IPS DF 6.9 (cell line): Measurements from ENCODE around the gene ACSBG1.

Source experiments
- DNase-seq: peaks from one replicate; pipeline ENCODE4 v3.0.0-alpha.2; 2013; ENCODE audit warnings: low read depth, low spot score
- H3K27ac ChIP-seq: one replicate; pipeline ENCODE4 v1.5.1; 2013; ENCODE audit warnings: low read length, control low read depth
- H3K27me3 ChIP-seq: 2 replicates; pipeline ENCODE4 v1.6.1; 2013; ENCODE audit warnings: mild to moderate bottlenecking, low read length; ENCODE audit not compliant: control insufficient read depth, insufficient read depth
- H3K36me3 ChIP-seq: 2 replicates; pipeline ENCODE4 v1.6.1; 2013; ENCODE audit warnings: low read length; ENCODE audit not compliant: control insufficient read depth, insufficient read depth
- H3K4me1 ChIP-seq: 2 replicates; pipeline ENCODE4 v1.6.1; 2013; ENCODE audit warnings: low read length; ENCODE audit not compliant: control insufficient read depth, insufficient read depth
- H3K4me3 ChIP-seq: 2 replicates; pipeline ENCODE4 v1.5.1; 2013; ENCODE audit warnings: mild to moderate bottlenecking, low read length
- H3K9me3 ChIP-seq: 2 replicates; pipeline ENCODE4 v1.6.1; 2013; ENCODE audit warnings: low read length, inconsistent platforms; ENCODE audit not compliant: control insufficient read depth, insufficient read depth
- WGBS: extraction: QIAGEN DNeasy Blood & Tissue Kit; methylation state at CpG from one replicate; pipeline ENCODE4 v1.1.7; 2013; ENCODE audit warnings: mixed read lengths, missing lambda C conversion rate; ENCODE audit not compliant: insufficient read length, insufficient coverage; 5-methylcytosine and 5-hydroxymethylcytosine counted together

The ACSBG1 gene

DNA sequence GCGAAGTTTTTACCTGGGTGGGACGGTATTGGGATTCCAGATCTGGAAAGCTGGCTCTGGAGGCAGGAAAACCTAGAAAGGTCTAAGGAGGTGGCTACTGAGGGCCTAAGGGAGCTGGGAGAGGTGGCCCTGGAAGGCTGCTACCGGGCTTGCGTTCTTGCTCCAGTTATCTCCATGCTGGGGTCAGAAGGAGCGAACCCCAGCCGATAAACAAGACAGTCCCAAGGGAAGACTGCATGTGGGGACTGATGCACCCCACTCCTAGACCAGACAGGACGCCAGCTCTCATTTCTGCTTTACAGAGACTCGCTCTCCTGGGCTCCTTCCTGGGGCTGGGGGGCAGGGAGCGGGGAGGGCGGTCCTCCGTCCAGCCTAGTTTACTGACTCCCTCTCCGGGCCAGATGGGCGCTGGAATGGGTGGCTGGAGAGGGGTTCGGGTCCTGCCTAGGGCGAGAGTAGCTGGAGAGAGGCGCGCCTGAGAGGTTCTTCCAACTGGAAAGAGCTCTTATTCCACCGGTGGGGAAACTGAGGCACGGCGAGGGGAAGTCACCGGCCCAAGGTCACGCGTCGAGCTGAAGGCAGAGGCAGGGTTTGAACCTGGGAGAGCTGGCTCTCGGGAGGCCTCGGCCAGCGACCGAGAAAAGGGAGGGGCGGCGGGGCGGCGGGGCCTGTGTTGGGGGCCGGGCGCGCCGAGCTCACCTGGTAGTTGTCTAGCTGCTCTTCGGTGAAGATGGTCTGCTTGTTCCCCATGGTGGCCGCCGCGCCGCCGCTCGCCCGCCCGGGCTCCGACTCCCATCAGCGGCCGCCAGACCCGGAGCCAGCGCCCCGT lies 103.7 kb downstream of the ACSBG1 start:
- WGBS = no CpG with 5 or more reads among the region's 51 CpGs
- DNase-seq = no peak
- Histone ChIP-seq H3K4me3 (peak overlapping the region; percentile 67; the same call in 1 of the 2 replicates), H3K36me3 (no peaks in the 10 kb centered on the region), H3K27ac (no peak overlapping the region), H3K4me1 (peaks cover 9% of the 10 kb centered on the region), H3K9me3 (no peaks in the 10 kb centered on the region), H3K27me3 (no peaks in the 10 kb centered on the region)

DNA sequence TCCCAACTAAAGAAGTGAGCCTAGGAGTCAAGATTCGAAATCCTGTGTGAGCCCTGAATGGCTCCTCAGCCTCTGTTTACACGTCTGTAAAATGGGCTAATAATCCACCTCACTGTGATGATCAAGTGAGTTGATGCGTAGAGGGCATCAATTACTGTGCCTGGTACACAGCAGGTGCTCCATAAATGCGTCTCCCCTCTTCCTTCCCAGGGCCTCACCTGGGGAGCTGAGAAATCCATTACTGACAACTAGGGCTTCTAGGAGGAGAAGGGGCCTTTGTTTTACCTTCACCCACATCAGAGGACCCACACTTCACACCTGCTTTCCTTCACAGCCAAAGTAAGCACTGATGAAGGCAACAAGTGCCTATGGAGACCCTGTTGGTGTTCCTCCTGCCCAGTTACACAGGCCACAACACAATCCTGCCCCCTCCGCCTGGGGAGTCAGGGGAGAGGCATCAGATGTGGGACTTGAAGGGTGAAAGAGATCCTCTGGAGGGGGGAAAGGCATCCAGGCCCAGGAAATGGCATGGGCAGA lies 104.5 kb downstream of the ACSBG1 start:
- no peak for DNase-seq
- no peaks in the 10 kb centered on the region for H3K27me3 ChIP-seq
- no peak overlapping the region for H3K4me3 ChIP-seq
- H3K9me3 ChIP-seq = no peaks in the 10 kb centered on the region
- H3K4me1 ChIP-seq = peaks cover 9% of the 10 kb centered on the region
- WGBS = no CpG with 5 or more reads among the region's 5 CpGs
- no peaks in the 10 kb centered on the region for H3K36me3 ChIP-seq
- H3K27ac ChIP-seq = no peak overlapping the region

GRCh38 chr15:78129077-78129750 lies 105.2 kb downstream of the ACSBG1 start:
- no peaks in the 10 kb centered on the region for H3K27me3 ChIP-seq
- no peaks in the 10 kb centered on the region for H3K9me3 ChIP-seq
- H3K4me3 ChIP-seq = no peak overlapping the region
- DNase-seq = no peak
- no peak overlapping the region for H3K27ac ChIP-seq
- no peaks in the 10 kb centered on the region for H3K36me3 ChIP-seq
- no CpG with 5 or more reads among the region's 8 CpGs for WGBS
- peaks cover 9% of the 10 kb centered on the region for H3K4me1 ChIP-seq

- no CpG with 5 or more reads among the region's 2 CpGs for WGBS
- DNase-seq = no peak
- H3K4me3 ChIP-seq = no peak overlapping the region
- no peak overlapping the region for H3K27ac ChIP-seq
- H3K27me3 ChIP-seq = no peaks in the 10 kb centered on the region
- no peaks in the 10 kb centered on the region for H3K36me3 ChIP-seq
- no peaks in the 10 kb centered on the region for H3K9me3 ChIP-seq
- peaks cover 9% of the 10 kb centered on the region for H3K4me1 ChIP-seq
Measured at GRCh38 chr15:78127882-78128281, 106.5 kb downstream of the ACSBG1 start.

GRCh38 chr15:78125267-78125666 lies 109.1 kb downstream of the ACSBG1 start:
- H3K36me3 ChIP-seq = no peaks in the 10 kb centered on the region
- no peaks in the 10 kb centered on the region for H3K27me3 ChIP-seq
- no peaks in the 10 kb centered on the region for H3K9me3 ChIP-seq
- H3K4me1 ChIP-seq = peaks cover 11% of the 10 kb centered on the region
- H3K4me3 ChIP-seq = no peak overlapping the region
- DNase-seq = no peak
- H3K27ac ChIP-seq = no peak overlapping the region
- no CpG with 5 or more reads among the region's 3 CpGs for WGBS

DNA sequence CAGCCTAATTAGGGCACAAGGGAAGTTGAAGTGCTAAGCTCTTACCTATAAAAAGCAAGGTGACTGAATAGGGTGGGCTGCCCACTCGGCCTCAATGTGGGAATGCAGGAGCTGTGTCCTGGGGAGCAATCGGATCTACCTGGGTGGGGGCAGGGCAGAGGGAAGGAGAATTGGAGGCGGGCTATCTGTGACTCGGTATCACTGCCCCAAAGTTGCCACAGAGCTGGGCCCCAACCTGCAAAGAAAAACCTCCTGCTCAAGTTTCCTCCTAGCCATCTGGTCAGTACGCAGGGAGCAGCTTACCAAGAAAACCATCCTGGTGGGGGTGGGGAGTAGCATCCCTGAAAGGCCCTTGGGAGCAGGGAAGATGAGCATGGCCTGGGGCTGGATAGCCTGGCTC lies 113.8 kb downstream of the ACSBG1 start:
- WGBS = no CpG with 5 or more reads among the region's 5 CpGs
- Histone ChIP-seq H3K27ac (no peak overlapping the region), H3K9me3 (no peaks in the 10 kb centered on the region), H3K36me3 (no peaks in the 10 kb centered on the region), H3K27me3 (no peaks in the 10 kb centered on the region), H3K4me1 (peaks cover 4% of the 10 kb centered on the region; the same call in 1 of the 2 replicates), H3K4me3 (no peak overlapping the region)
- no peak for DNase-seq
